Cardiac muscle cell (in vitro differentiated cells and primary cell): ENCODE measurements around the gene MTHFSD. TPM values are rescaled to one million over a fixed set of nuclear protein-coding genes. Genes with fewer than 3 reads are reported as not detected.
A peak's percentile ranks its signal among the peaks of the same experiment; 100 is the strongest.

Source experiments
- DNase-seq, 2 donors: peaks; one replicate each; pipeline versions ENCODE4 v3.0.0 to v3.0.0-alpha.2; 2010 to 2017; ENCODE audit warnings: low read depth in 1 of 2, low spot score in 1 of 2
- H3K27ac ChIP-seq: fragments of 200-600 bp; sonication (generic); 2 replicates; pipeline ENCODE4 v1.5.1; 2016
- H3K27me3 ChIP-seq: fragments of 200-600 bp; sonication (generic); 2 replicates; pipeline ENCODE4 v1.6.0; 2016; ENCODE audit warnings: control low read depth
- H3K36me3 ChIP-seq: fragments of 200-600 bp; sonication (generic); 2 replicates; pipeline ENCODE4 v1.5.1; 2016; ENCODE audit warnings: control low read depth
- H3K4me1 ChIP-seq: fragments of 200-600 bp; sonication (generic); 2 replicates; pipeline ENCODE4 v1.8.1; 2017; ENCODE audit warnings: low read depth, mild to moderate bottlenecking, mixed run types
- H3K4me3 ChIP-seq: fragments of 200-600 bp; sonication (generic); 2 replicates; pipeline ENCODE4 v1.5.1; 2016; ENCODE audit warnings: mild to moderate bottlenecking
- H3K9me3 ChIP-seq: fragments of 200-600 bp; sonication (generic); 2 replicates; pipeline ENCODE4 v1.5.1; 2017; ENCODE audit warnings: low read depth, mild to moderate bottlenecking, control low read depth
- CTCF ChIP-seq: IDR thresholded peaks from 2 replicates; pipeline ENCODE4 v1.5.1; 2012; ENCODE audit warnings: low read depth, mild to moderate bottlenecking, low read length
- polyA plus RNA-seq: library from polyadenylated mRNA; unstranded; fragments of >200 nt; fragmentation: Nextera tagmentation; extraction: Ambion mirVana; gene quantifications from 2 replicates; pipeline ENCODE4 v1.2.1, GENCODE V29; 2016
- total RNA-seq: library from RNA; depleted of rRNA; stranded (reverse); fragments of >200 nt; gene quantifications from 2 replicates; pipeline ENCODE4 v1.2.3, GENCODE V29; 2016

The MTHFSD gene
- total and polyA plus RNA-seq, 2 experiments from 2014 or later = 23.0 to 36.0 TPM

GRCh38 chr16:86515413-86515776, 39.6 kb downstream of the MTHFSD start:
- H3K4me1 ChIP-seq = peaks cover 7% of the 10 kb centered on the region
- H3K27ac ChIP-seq = no peak overlapping the region
- no peak for TF ChIP-seq CTCF
- H3K4me3 ChIP-seq = peak overlapping the region; percentile 23
- no peaks in the 10 kb centered on the region for H3K9me3 ChIP-seq
- no peak for DNase-seq
- H3K36me3 ChIP-seq = no peaks in the 10 kb centered on the region
- H3K27me3 ChIP-seq = peaks cover 90% of the 10 kb centered on the region

DNA sequence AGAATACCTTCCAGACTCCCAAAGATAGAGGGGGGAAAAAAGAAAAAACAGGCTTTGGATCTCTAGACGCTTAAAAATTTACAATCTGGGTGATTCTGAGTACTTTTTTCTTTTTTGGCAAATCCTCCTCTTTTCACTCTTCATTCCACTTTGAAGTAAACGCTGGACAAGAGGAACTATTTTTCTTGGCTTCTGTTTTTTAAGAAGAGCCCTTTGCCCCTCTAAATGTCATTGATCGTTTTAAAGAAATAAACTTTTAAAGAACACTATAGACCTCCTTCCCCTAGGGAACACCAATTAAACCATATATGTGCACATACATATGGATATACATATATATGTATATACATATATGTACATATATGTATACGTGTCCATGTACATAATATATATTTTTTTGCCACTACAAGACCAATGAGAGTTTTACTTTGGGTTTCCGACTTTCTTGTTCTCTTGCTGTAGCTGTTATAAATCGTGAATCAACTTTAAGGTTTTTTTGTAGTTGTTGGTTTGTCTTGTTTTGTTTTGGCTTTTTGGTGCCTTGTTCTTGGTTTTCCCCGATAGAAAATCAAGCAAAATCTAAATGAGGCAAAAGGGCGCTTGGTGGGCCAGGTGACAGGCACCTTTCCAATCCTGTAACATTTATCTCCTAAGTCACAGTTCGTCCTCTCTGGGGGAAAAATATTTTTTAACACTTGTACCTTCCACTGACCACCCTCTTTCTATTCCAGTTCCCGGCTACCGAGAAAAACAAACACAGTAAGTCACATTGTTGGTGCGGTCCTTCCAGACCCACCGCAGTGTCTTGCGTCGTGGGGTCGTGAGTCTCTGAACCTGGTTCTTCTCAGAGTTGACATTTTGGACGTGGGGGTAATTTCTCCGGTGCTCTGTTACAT, 40.3 kb downstream of the MTHFSD start:
- DNase-seq = no peak
- Histone ChIP-seq H3K27ac (no peak overlapping the region), H3K9me3 (no peaks in the 10 kb centered on the region), H3K27me3 (peaks cover 95% of the 10 kb centered on the region), H3K36me3 (no peaks in the 10 kb centered on the region), H3K4me3 (no peak overlapping the region), H3K4me1 (peaks cover 7% of the 10 kb centered on the region)
- TF ChIP-seq CTCF = no peak

DNA sequence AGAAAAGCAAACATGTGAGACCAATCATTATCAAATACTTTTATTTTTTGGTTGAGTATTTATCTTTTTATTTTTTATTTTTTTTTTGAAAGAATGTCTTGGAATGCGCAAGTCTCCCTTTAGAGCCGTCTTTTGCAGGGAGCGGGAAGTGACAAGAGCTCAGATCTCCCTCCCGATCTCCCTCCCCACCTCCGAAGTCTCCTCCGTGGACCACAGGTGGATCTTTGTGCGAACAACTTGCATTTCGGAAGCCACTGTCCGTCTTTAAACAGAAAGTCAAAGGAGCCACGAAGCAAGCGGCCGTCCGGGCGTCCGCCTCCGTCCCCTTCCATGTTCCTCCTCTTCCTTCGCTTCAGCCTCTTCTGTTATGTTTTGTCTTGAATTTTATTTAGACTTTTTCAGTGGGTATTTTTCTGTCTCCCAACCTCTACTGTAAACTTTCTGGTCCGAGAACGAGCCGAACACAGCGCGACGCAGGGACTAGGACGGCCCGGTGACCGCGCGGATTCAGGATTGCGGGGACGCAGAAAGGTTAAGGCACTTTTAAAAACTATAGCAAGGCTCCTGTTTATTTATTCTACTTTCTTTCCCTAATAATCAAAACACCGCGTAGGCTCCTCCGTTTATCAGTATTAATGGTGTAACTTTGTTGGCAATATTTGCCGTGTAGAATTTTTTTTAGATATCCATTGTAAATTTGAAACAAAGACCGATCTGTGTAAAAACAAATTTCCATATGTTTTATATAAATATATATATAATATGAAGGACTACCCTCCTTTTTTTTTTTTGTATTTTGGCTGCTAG, 41.4 kb downstream of the MTHFSD start:
- Histone ChIP-seq H3K36me3 (no peaks in the 10 kb centered on the region), H3K27ac (no peak overlapping the region), H3K4me3 (no peak overlapping the region), H3K4me1 (peaks cover 7% of the 10 kb centered on the region), H3K27me3 (peaks cover 95% of the 10 kb centered on the region), H3K9me3 (no peaks in the 10 kb centered on the region)
- DNase-seq = no peak
- TF ChIP-seq CTCF = no peak

DNA sequence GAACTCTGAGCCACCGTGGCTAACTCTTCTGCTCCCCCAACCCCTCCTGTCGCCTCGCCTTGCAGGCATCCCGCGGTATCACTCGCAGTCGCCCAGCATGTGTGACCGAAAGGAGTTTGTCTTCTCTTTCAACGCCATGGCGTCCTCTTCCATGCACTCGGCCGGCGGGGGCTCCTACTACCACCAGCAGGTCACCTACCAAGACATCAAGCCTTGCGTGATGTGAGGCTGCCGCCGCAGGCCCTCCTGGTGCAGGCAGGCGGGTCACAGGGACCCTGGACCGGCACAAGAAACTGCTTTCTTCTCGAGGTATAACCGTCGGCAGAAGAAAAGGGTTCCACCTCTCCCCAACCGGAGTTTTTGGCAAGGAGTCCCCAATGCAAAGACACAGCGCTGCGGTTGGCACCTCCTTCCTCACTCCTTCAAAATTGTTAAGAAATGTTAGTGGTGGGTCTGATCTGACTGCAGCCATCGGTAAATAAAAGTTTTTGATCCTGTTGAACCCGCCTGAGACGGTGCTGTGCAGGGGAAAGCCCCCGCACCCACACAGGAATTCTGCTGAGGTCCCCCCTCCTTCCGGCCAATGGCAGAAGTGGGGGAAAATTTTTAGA, 42.1 kb downstream of the MTHFSD start:
- peaks cover 7% of the 10 kb centered on the region for H3K4me1 ChIP-seq
- DNase-seq = no peak
- H3K27ac ChIP-seq = no peak overlapping the region
- no peak overlapping the region for H3K4me3 ChIP-seq
- TF ChIP-seq CTCF = no peak
- H3K9me3 ChIP-seq = no peaks in the 10 kb centered on the region
- H3K27me3 ChIP-seq = peaks cover 96% of the 10 kb centered on the region
- no peaks in the 10 kb centered on the region for H3K36me3 ChIP-seq

- no peak for TF ChIP-seq CTCF
Observed at GRCh38 chr16:86512301-86512859, 42.7 kb downstream of the MTHFSD start.

More at GRCh38 chr16:86512301-86512859, 42.7 kb downstream of the MTHFSD start:
- Histone ChIP-seq H3K27me3 (peaks cover 100% of the 10 kb centered on the region), H3K4me3 (peak overlapping the region; percentile 6), H3K4me1 (peaks cover 7% of the 10 kb centered on the region), H3K36me3 (no peaks in the 10 kb centered on the region), H3K27ac (no peak overlapping the region), H3K9me3 (no peaks in the 10 kb centered on the region)
- DNase-seq = no peak
